AG10803 (cell line): ENCODE measurements around the gene CA9.

Experiments used
- DNase-seq: peaks from one replicate; pipeline ENCODE4 v3.0.0; 2010; ENCODE audit warnings: low read depth
- H3K4me3 ChIP-seq: 2 replicates; pipeline ENCODE4 v1.5.1; 2011; ENCODE audit warnings: mild to moderate bottlenecking, low read length, control low read depth
- TF ChIP-seq, protein P1 (sequence below): conservative IDR thresholded peaks from 2 replicates; pipeline ENCODE4 v1.5.1; 2011; ENCODE audit warnings: mild to moderate bottlenecking, low read length, control low read depth, inconsistent platforms

CA9 gene

DNA sequence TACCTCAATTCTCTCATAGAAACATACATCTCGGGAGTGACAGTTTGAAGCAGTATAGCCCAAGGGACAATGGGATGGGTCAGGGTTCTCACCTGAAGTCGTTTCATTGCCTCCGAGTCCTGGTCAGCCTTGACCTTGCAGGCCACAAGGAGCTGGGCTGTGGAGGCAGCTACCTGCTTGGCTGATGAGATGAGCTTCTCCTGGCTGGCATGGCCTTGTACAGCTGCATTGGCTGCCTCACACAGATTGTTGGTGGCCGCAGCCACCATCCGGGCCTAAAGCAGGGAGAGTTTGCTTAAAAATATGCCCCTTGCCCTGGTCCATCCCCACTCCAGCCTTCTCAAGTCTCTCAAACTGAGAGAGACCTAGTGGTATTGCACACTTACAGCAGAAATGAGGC is 24.5 kb downstream of the CA9 start:
- TF ChIP-seq, protein P1, sequence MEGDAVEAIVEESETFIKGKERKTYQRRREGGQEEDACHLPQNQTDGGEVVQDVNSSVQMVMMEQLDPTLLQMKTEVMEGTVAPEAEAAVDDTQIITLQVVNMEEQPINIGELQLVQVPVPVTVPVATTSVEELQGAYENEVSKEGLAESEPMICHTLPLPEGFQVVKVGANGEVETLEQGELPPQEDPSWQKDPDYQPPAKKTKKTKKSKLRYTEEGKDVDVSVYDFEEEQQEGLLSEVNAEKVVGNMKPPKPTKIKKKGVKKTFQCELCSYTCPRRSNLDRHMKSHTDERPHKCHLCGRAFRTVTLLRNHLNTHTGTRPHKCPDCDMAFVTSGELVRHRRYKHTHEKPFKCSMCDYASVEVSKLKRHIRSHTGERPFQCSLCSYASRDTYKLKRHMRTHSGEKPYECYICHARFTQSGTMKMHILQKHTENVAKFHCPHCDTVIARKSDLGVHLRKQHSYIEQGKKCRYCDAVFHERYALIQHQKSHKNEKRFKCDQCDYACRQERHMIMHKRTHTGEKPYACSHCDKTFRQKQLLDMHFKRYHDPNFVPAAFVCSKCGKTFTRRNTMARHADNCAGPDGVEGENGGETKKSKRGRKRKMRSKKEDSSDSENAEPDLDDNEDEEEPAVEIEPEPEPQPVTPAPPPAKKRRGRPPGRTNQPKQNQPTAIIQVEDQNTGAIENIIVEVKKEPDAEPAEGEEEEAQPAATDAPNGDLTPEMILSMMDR, result no peak
- no peak overlapping the region for H3K4me3 ChIP-seq
- no peak for DNase-seq

DNA sequence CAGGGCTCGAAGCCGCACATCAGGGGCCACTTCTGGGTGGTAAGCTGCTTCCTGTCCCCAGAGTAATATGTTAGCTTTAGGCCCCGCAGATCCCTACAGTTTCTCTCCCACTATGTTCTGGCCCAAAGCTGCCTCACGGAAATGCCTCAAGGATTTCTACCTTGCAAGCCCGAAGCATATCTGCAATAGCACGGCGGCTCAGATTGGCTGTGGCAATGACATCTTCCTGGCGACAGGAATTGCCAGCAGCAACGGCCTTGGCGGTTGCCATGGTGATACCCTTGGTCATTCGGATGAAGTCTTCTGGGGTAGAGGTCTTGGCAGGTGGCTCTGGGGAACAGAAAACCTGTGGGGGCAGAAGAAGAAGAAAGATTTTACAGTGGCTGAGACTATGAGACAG is 26.3 kb downstream of the CA9 start:
- TF ChIP-seq, protein P1, result no peak
- no peak overlapping the region for H3K4me3 ChIP-seq
- DNase-seq, result no peak

DNA sequence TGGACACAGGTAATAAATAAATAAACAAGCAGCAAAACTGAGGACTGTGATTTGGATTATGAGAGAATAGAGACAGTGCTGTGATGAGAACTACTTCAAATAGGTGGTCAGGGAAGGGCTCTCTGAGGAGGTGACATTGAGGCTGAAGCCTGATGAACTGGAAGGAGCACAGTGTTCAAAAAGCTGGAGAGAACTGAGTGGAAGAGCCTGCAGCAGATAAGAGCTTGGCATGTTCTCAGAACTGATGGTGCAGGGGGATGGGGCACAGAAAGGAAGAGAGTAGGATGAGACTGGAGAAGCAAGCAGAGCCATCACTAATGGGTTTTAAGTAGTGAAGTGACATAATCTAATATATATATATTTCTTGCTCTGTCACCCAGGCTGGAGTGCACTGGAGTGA is 27.2 kb downstream of the CA9 start:
- TF ChIP-seq, protein P1, result no peak
- DNase-seq, result no peak
- no peak overlapping the region for H3K4me3 ChIP-seq

DNA sequence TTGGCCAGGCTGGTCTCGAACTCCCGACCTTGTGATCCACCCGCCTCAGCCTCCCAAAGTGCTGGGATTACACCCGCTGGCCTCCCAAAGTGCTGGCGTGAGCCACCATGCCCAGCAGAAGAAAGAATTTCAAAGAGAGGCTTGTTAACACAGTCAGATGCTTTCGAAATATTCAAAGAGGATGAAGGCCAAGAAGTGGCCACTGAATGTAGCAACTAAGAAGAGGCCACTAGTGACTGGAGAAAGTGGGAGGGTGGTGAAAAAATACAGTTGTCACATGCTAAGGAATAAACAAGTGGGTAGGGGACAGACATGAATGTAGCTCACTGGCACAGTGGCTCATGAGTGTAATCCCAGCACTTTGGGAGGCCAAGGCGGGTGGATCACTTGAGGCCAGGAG is 29.0 kb downstream of the CA9 start:
- no peak overlapping the region for H3K4me3 ChIP-seq
- TF ChIP-seq, protein P1, result no peak
- no peak for DNase-seq

DNA sequence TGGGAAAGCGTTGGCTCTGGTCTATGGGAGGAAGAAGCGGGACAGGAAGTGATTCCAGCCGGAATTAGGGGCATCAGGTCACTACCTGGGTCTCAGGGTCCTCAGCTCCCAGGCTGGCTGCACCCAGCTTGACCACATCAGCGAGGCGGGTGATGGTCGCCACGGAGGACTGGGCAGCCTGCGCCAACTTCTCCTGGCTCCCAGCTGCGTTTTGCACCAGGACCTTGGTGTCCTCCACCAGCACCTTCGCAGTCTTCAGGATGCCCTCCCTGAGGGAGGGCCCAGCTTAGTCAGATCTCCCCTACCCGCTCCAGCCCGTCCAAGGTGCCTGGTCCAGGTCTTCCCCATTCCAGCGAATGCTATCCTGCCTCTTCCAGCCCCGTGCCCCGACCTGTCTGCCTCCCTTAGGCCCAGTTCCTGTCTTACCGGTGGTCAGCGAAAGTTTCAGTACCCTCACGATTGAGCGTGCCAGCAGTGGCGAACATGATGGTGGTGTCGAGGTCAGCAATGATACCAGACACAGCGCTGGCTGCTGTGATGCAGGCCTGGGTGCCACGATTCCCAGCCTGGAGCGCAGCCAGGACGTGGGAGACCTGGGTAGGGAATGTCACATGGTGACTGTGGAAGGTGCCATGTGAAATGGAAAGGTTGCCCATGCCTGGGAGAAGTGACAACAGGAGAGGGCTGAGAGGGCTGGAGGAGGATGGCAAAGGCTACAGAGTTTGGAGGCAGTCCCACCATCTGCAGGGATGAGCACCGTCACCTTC is 30.4 kb downstream of the CA9 start:
- no peak for DNase-seq
- TF ChIP-seq, protein P1, result no peak
- H3K4me3 ChIP-seq, result no peak overlapping the region

DNA sequence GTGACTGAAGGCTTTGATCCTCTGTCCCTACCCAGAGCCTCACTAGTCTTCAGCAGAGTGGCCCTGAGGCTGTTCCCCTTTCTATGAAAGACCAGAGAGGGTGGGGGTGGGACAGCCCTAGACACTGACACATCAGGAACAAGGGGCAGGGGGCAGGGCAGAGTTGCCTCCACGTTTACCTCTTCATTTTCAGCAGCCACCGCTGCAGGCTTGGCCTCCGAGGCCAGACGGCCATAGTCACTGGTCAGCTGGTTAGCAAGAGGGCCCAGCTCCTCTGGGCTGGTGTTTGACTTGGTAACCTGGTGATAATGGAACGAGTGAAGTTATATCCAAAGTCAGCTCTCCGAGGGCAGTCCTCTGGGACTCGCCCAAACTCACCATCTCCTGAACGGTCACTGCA is 31.6 kb downstream of the CA9 start:
- H3K4me3 ChIP-seq, result no peak overlapping the region
- TF ChIP-seq, protein P1, result no peak
- no peak for DNase-seq

DNA sequence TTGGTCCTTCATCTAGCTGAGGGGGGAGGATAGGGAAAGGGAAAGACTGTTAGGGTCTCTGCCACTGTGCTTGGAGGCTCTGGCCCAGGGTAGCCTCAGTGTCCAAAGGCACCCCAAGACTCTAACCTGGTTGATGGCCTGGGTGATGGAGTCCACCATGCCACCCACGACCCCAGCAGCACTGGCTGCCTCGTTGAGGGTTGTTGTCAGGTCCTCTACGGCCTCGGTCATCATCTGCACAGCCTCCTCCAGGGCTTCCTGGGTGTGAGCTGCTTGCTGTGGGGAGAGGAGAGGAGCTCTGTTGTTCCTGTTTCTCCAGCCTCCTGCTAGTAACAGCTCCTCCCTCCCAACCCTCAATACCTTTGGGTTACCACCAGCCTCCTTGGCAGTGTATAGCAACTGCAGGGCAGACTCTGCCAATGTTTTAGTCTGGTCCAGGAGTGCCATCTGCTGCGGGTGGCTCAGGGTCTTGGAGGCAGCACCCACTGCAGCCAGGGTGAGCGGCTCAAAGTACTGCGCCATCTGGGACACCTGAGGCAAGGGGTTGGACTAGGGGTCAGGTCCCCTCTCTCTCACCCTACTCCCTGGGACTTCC is 32.2 kb downstream of the CA9 start:
- H3K4me3 ChIP-seq, result no peak overlapping the region
- no peak for DNase-seq
- TF ChIP-seq, protein P1, result no peak
